GM19099 (cell line): ENCODE measurements around the gene ACKR3.

ENCODE experiments used
- POLR2A ChIP-seq: IDR thresholded peaks from 3 replicates; pipeline ENCODE4 v1.6.1; 2011; ENCODE audit warnings: low read depth; ENCODE audit not compliant: insufficient read length; ENCODE audit errors: extremely low read depth

Gene ACKR3

GRCh38 chr2:236571145-236571544 is 1.5 kb downstream of the ACKR3 start:
- no peak for TF ChIP-seq POLR2A

GRCh38 chr2:236572482-236572881 is 2.9 kb downstream of the ACKR3 start:
- TF ChIP-seq POLR2A = no peak

- no peak for TF ChIP-seq POLR2A
These were observed 3.7 kb downstream of the ACKR3 start for GRCh38 chr2:236573066-236573929.

- no peak for TF ChIP-seq POLR2A
These were observed 4.4 kb downstream of the ACKR3 start for GRCh38 chr2:236574000-236574399.

GRCh38 chr2:236574424-236575145 is 5.0 kb downstream of the ACKR3 start:
- peak; percentile 7 for TF ChIP-seq POLR2A

- no peak for TF ChIP-seq POLR2A
These were observed 5.9 kb downstream of the ACKR3 start for GRCh38 chr2:236575510-236575909.

GRCh38 chr2:236576087-236576486 is 6.5 kb downstream of the ACKR3 start:
- TF ChIP-seq POLR2A = no peak

GRCh38 chr2:236576953-236577352 is 7.3 kb downstream of the ACKR3 start:
- TF ChIP-seq POLR2A = no peak

- TF ChIP-seq POLR2A = peak; percentile 23
These were observed 8.1 kb downstream of the ACKR3 start for GRCh38 chr2:236577481-236578410.

GRCh38 chr2:236578411-236578846 is 8.8 kb downstream of the ACKR3 start:
- TF ChIP-seq POLR2A = no peak

- TF ChIP-seq POLR2A = no peak
These were observed 9.6 kb downstream of the ACKR3 start for GRCh38 chr2:236579048-236579745.

GRCh38 chr2:236579746-236580315 is 10.2 kb downstream of the ACKR3 start:
- no peak for TF ChIP-seq POLR2A

- TF ChIP-seq POLR2A = no peak
These were observed 11.2 kb downstream of the ACKR3 start for GRCh38 chr2:236580746-236581355.

- no peak for TF ChIP-seq POLR2A
These were observed 11.9 kb downstream of the ACKR3 start for GRCh38 chr2:236581546-236581945.
